Lower leg skin (tissue), 3 donors: ENCODE results near the gene NLE1.

Experiments used
- POLR2A ChIP-seq, 2 donors: fragments of 450-650 bp; IDR thresholded peaks; one replicate each; pipeline ENCODE4 v1.6.1; 2016 to 2017; ENCODE audit warnings: antibody characterized with exemption in 2 of 2, mild to moderate bottlenecking in 1 of 2, moderate library complexity in 1 of 2
- TF ChIP-seq, protein P1 (sequence below), 3 donors: fragments of 450-650 bp; IDR thresholded peaks; one replicate each; pipeline ENCODE4 v1.5.1; 2016; ENCODE audit warnings: antibody characterized with exemption in 3 of 3, mild to moderate bottlenecking in 3 of 3, moderate library complexity in 2 of 3

DNA sequence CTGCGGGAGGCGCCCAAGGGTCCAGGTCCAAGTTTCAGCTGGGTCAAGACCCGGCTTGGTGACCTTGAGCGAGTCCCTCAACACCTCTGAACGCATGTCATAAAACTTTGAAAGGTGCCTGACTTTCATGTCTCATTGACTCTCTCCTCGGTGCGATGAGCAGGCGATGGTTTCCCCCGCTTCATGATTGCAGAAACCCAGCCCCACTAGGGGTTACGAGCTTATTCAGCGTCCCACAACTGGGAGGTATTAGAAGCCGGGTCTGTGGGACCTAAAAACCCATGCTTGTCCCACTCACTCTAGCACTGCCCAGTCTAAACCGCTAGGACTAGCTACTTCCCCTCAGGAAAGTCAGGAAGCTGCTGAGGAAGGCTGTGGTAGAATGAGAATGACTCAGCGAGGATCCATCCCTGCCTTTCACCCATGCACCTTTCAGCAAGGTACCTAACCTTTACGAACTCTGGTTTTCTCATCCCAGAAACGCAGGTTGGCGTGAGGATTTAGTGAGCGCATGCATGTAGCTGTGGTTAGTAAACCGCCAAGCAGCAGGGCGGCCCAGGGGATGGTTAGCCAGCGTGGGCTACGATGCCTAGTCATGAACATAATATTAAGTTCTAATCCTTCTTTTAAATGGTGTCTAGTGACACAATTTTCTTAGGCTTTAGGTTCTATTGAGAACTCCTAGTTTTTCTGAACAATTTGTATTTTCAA is 52.4 kb downstream of the NLE1 start:
- TF ChIP-seq, protein P1, sequence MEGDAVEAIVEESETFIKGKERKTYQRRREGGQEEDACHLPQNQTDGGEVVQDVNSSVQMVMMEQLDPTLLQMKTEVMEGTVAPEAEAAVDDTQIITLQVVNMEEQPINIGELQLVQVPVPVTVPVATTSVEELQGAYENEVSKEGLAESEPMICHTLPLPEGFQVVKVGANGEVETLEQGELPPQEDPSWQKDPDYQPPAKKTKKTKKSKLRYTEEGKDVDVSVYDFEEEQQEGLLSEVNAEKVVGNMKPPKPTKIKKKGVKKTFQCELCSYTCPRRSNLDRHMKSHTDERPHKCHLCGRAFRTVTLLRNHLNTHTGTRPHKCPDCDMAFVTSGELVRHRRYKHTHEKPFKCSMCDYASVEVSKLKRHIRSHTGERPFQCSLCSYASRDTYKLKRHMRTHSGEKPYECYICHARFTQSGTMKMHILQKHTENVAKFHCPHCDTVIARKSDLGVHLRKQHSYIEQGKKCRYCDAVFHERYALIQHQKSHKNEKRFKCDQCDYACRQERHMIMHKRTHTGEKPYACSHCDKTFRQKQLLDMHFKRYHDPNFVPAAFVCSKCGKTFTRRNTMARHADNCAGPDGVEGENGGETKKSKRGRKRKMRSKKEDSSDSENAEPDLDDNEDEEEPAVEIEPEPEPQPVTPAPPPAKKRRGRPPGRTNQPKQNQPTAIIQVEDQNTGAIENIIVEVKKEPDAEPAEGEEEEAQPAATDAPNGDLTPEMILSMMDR (IDR thresholded peaks at IDR 0.05): no peak
- no peak for TF ChIP-seq POLR2A (IDR thresholded peaks at IDR 0.05)
